ENCODE measurements around the gene ROR1. TPM values are rescaled to one million over a fixed set of nuclear protein-coding genes. Genes with fewer than 3 reads are reported as not detected.

Gene ROR1
- total RNA-seq, 1 donor from 2014 or later, result 17.2 TPM

DNA sequence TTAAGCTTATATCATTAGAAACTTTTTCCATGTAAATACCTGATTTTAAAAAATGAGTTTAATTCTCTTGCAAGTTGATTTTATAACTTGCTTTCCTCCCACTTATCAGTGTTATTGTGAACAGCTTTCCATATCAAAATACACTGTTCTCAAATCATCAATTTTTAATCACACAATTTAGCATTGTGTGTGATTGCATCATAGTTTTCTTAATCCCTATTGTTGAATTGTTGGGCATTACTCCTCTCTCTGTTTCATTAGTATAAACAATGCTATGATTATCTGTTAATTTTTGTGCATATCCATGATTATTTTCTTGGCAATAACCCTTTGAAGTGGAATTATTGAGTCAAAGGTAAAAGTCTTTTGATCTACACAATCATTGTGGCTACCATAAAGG, 48.7 kb downstream of the ROR1 start:
- no peak for DNase-seq (ENCODE audit: low read depth)

- no peak for DNase-seq (ENCODE audit: low read depth)
Measured at GRCh38 chr1:63824451-63824850, 50.6 kb downstream of the ROR1 start.

DNA sequence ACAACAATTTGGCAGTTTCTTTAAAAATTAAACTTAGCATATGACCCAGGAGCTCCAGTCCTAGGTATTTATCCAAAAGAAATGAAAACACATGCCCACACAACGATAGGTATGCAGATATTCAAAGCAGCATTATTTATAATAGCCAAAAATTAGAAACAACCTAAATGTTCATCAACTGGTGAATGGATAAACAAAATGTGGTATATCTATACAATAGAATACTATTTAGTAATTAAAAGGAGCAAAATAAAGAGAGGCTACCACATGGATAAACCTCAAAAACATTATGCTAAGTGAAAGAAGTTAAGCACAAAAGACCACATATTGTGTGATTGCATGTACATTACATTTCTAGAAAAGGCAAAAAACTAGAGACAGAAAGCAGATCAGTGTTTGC, 51.3 kb downstream of the ROR1 start:
- DNase-seq (ENCODE audit: low read depth), result no peak

DNA sequence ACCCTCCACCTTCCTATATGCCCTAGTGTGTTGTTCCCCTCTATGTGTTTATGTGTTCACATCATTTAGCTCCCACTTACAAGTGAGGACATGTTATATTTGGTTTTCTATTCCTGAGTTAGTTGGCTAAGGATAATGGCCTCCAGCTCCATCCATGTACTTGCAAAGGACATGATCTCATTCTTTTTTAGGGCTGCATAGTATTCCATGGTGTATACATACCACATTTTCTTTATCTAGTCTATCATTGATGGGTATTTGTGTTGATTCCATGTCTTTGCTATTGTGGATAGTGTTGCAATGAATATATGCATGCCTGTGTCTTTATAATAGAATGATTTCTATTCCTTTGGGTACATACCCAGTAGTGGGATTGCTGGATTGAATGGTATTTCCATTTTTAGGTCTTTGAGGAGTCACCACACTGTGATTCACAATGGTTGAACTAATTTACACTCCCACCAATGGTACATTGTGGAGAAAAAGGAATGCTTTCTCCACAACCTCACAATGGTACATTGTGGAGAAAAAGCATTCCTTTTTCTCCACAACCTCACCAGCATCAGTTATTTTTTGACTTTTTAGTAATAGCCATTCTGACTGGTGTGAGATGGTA, 52.5 kb downstream of the ROR1 start:
- DNase-seq (ENCODE audit: low read depth), result peak; percentile 95

DNA sequence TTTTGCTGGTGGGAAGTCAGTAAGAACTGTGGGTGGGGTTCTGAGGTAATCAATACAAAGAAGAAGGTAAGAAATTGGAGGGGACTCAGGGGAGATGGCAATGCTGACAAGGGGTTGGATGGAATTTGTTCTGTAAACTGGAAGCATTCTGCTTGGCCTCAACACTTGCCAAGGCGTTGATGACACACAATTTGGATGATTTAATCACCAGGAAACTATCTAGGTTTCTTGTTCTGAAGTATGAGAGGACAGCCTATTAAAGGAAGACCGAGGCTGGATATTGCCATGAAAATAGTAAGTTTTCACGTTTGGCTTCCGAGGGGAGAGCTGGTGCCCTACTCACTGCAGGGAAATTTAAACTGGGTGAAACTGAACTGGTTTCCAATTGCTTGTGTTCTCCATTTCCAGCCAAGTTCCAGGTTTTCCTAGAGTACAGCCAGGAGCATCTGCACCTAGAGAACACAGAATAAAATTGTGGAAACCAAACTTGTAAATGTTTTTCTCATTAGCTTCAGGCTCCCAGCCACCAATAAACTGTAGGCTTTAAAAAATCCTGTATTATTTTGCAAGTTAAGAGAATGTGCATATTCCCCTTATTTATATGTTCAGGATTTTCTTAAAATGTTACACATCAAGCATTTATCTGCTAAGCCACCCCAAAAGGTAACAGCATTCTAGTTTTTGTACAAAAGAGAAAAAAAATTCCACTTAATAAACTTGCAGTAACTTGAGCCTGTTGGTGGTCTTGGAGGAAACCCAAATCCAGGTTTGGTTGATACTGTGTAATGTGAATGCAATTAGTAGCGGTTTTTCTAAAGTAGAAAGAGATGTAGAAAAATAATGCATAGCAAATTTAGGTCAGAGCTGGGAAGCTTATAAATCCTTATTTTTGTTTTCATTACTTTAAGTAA, 53.8 kb downstream of the ROR1 start:
- no peak for DNase-seq (ENCODE audit: low read depth)

DNA sequence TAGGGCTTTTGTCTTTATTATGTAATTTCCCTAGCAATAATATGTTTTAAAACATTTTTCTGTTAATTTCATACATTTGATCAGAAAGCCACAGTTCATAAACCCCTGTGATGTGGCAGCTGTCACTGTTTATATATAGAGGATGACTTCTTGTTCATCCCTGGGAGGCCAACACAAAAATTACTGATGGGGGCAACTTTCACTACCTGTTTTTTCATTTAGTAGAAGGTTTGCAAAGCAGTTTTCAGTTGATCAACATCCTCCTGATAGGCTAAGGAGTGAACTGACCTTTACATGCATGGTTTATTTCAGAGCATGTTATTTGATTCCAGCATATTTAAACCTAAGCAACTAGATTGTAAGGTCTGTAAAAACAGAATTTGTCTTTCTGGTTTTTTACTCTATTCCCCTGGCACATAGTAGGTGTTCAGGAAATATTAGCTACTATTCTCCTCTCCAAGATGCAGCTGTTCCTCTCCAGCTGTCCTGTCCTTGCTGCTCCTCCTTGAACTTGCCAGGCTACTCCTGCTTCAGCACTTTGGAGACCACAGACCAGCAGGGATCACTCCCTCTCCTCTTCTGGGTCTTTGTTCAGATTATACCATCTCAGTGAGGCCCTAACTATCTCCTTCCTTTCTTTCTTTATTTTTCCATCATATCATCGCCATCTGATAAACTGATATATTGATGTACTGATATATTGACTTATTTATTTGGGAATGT, 54.7 kb downstream of the ROR1 start:
- no peak for DNase-seq (ENCODE audit: low read depth)

- DNase-seq (ENCODE audit: low read depth), result no peak
Measured at GRCh38 chr1:63829349-63830327, 55.8 kb downstream of the ROR1 start.

- no peak for DNase-seq (ENCODE audit: low read depth)
Measured at GRCh38 chr1:63831409-63831808, 57.6 kb downstream of the ROR1 start.

GRCh38 chr1:63833363-63834119, 59.7 kb downstream of the ROR1 start:
- DNase-seq (ENCODE audit: low read depth), result no peak

GRCh38 chr1:63835128-63835527, 61.3 kb downstream of the ROR1 start:
- DNase-seq (ENCODE audit: low read depth), result peak; percentile 66

DNA sequence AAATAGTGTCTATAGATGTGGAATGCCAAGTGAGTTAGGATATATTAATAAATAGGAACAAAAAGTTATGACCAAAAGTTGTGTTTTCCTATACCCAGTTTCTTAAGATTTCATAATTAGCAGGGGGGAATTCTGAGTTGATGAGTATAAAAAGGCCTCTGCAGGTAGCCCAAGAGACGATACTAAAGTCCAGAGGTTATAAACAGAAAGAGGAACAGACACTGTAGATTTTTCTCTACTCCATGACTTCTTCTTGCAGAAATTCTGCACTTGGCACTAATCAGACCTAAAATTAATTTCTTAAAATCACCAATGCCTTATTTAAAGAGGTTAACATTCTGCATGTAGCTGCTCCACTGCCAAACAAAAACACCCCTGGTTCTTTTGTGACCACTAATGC, 62.6 kb downstream of the ROR1 start:
- DNase-seq (ENCODE audit: low read depth), result no peak

DNA sequence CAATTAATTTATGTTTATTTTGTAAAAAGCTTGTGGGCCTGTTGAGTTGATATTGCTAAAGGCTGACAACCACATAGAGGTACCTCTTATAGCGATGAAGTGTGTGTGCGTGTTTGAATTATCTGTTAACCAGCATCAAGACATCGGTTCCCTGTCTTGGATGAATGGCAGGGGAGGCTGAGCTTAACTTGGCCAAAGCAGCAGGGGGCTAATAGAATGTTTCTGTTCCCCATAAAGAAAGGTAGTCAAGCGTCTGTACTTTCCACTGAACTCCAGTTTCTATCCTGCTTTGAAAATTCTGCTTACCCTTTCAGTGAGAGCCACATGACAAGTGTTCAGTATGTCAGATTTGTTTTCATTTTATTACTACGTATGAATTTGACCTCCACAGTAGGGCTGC, 63.0 kb downstream of the ROR1 start:
- no peak for DNase-seq (ENCODE audit: low read depth)

GRCh38 chr1:63843010-63843409, 69.2 kb downstream of the ROR1 start:
- DNase-seq (ENCODE audit: low read depth), result no peak

- DNase-seq (ENCODE audit: low read depth), result no peak
Measured at GRCh38 chr1:63843884-63844283, 70.1 kb downstream of the ROR1 start.

DNA sequence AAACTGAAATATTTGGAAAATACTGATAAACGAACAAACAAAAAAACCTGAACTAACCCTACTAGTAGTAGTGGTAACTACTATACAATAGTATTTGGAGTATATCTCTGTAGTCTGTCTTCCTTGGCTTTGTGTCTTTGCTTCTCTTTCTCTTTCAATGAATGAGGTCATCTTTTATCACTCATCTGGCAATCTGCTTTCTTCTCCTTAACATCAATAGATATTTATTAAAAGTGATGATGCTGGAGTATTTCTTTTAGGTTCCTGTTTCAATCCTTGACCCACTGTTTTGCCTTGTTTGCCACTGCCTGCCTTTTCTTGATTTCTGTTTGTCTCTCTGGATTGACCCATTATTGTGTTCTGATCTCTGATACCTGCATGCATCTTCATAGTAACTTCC, 71.5 kb downstream of the ROR1 start:
- no peak for DNase-seq (ENCODE audit: low read depth)

DNA sequence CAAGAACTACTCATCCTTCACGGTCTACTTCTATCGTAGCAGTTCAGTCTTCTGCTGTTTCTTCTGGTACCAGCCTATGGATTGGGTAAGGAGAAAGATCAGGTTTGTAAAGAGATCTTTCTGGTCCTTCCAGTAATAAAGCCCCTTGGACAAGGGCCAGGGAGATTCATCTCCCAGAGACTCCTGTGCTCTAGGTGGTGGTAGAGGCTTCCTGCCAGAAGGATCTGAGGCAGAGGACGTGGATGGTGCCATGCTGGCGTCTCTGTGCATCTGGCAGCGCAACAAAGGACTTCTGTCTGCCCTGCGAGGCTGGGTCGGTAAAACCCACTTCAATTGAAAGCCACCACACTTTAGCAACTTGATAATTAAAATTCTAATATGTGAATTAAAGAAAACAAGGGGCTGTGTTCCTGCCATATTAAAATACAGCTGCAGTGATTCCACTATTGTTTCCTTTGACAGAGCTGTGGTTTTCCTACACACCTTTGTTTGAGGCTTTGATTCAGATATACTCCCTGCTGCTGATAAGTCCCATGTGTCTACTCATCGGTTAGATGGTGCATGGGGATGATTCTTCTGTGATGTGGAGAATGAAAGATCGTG, 73.6 kb downstream of the ROR1 start:
- no peak for DNase-seq (ENCODE audit: low read depth)

GRCh38 chr1:63848733-63849132, 74.9 kb downstream of the ROR1 start:
- DNase-seq (ENCODE audit: low read depth), result no peak

DNA sequence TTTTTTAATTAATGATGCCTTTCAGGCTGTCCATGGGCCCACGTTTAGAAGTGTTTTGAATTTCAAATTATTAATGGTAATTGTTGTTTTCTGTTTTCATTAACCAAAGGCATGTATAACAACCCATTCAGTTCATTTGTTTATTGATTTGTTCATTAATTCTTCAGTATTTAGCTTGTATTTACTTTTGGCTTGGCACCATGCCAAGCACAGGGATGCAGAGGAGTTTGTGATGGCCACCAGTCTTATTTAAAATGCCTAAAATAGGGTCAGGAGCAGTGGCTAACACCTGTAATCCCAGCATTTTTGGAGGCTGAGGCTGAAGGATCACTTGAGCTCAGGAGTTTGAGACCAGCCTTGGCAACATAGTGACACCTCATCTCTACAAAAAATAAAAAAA, 75.3 kb downstream of the ROR1 start:
- no peak for DNase-seq (ENCODE audit: low read depth)

- DNase-seq (ENCODE audit: low read depth), result no peak
Measured at GRCh38 chr1:63854091-63854490, 80.3 kb downstream of the ROR1 start.

DNA sequence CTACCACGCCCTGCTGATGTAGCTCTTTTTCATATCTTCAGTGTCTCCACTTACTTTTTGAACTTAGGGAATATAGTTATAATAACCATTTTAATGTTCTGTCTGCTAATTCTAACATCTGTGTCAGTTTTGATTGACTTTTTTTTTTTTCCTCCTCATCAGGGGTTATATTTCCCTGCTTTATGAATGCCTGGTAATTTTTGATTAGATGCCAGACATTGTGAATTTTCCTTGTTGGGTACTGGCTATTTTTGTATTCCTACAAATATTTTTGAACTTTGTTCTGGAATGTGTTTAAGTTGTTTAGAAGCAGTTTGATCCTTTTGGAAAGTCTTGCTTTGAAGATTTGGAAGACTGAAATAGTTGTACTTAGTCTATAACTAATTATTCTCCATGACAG, 82.1 kb downstream of the ROR1 start:
- DNase-seq (ENCODE audit: low read depth), result no peak
